Motor neuron (in vitro differentiated cells): ENCODE results near the gene SEC14L1. TPM values are rescaled to one million over a fixed set of nuclear protein-coding genes. Genes with fewer than 3 reads are reported as not detected.
"Not testable (repeated sequence)": the region's sequence is repeated elsewhere in the genome, so short reads cannot be mapped to it uniquely, and the experiment has no call there.

Experiments used
- ATAC-seq, 8 experiments: fragments of 200-7000 bp; cut with Tn5 transposase; replicated peaks in 6 of 8; 2 replicates each; pipeline ENCODE4 v1.8.0; 2021; ENCODE audit warnings: mild to moderate bottlenecking in 8 of 8, moderate library complexity in 8 of 8
- H3K27ac ChIP-seq, 2 donors: fragments of 250-450 bp; sonication (Bioruptor Pico); 2 replicates each; pipeline ENCODE4 v1.9.0; 2021; ENCODE audit warnings: antibody characterized with exemption in 2 of 2, mild to moderate bottlenecking in 2 of 2, moderate library complexity in 1 of 2
- H3K4me1 ChIP-seq, 2 donors: fragments of 250-450 bp; sonication (Bioruptor Pico); replicated peaks in 1 of 2; 2 replicates each; pipeline ENCODE4 v1.6.1; 2021; ENCODE audit warnings: antibody characterized with exemption in 2 of 2, mild to moderate bottlenecking in 2 of 2, moderate library complexity in 1 of 2
- H3K4me3 ChIP-seq, 5 donors: fragments of 250-450 bp; sonication (Bioruptor Pico); 2 replicates each; pipeline ENCODE4 v1.9.0; 2021; ENCODE audit warnings: antibody characterized with exemption in 5 of 5, mild to moderate bottlenecking in 5 of 5, moderate library complexity in 4 of 5
- WGBS, 10 experiments: fragments of 450-650 bp; shearing (Covaris generic); methylation state at CpG; one replicate each; pipeline ENCODE4 v1.0.0; 2022; 5-methylcytosine and 5-hydroxymethylcytosine counted together
- in situ Hi-C, 9 experiments: fragments of 400-800 bp; cut with MboI; loops; one replicate each; pipeline ENCODE4 v1.15.0; 2021; ENCODE audit warnings: low sequenced_read_pairs in 9 of 9, low pct_unique_long_range_greater_than_20kb in 2 of 9; ENCODE audit not compliant: unreplicated experiment in 9 of 9
- total RNA-seq, 8 experiments: library from RNA; unstranded; fragments of 300-600 nt; gene quantifications; 2 replicates each; pipeline versions ENCODE4 v1.2.3 to v1.2.4, GENCODE V29; 2022

SEC14L1 gene
- total RNA-seq, 8 experiments from 2014 or later: 21.1 to 39.3 (median 32.4) TPM

- in situ Hi-C loops: no loop called here
- Histone ChIP-seq H3K27ac (no peak overlapping the region), H3K4me1 (peaks cover 9 to 11% of the 10 kb centered on the region in 2 donors), H3K4me3 (no peak overlapping the region)
- WGBS, 10 experiments: 50 to 100% (median 79%) methylated on average over 1 to 3 of the region's 3 CpGs; no CpG with 5 or more reads in 6 of the 10 experiments
- no peak for ATAC-seq
Observed at GRCh38 chr17:77137111-77137510, 3.7 kb upstream of the SEC14L1 start.

DNA sequence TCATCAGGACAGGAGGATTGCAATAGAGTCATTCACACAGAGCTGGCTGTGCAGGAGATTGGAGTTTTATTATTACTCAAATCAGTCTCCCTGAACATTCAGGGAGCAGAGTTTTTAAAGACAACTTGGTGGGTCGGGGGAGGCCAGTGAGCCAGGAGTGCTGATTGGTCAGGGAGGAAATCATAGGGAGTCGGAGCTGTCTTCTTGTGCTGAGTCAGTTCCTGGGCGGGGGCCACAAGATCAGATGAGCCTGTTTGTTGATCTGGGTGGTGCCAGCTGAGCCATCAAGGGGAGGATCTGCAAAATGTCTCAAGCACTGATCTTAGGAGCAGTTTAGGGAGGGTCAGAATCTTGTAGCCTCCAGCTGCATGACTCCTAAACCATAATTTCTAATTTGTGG, 2.9 kb upstream of the SEC14L1 start:
- in situ Hi-C loops, H3K4me3 ChIP-seq, H3K27ac ChIP-seq, ATAC-seq: not testable (repeated sequence)
- 0 to 90% (median 20%) methylated on average over 1 to 3 of the region's 3 CpGs; no CpG with 5 or more reads in 6 of the 10 experiments for WGBS, 10 experiments
- peaks cover 9 to 11% of the 10 kb centered on the region in 2 donors for H3K4me1 ChIP-seq

- in situ Hi-C loops: no loop called here
- WGBS, 10 experiments: 0 to 15% (median 2%) methylated on average over 1 to 8 of the region's 67 CpGs; no CpG with 5 or more reads in 6 of the 10 experiments
- peak overlapping the region; percentile 55 to 61 for H3K27ac ChIP-seq
- peaks cover 9 to 12% of the 10 kb centered on the region in 2 donors for H3K4me1 ChIP-seq
- H3K4me3 ChIP-seq: peak overlapping the region; percentile 27 to 95 (median 83)
- peak; percentile 88 to 94 (median 92) for ATAC-seq
Observed at GRCh38 chr17:77140166-77140877, 447 bp upstream of the SEC14L1 start.

GRCh38 chr17:77141846-77142449, 1.2 kb downstream of the SEC14L1 start:
- Histone ChIP-seq H3K4me3 (peak overlapping the region; percentile 71 to 95 (median 87)), H3K4me1 (peaks cover 9 to 19% of the 10 kb centered on the region in 2 donors), H3K27ac (no peak overlapping the region)
- no peak for ATAC-seq
- 53 to 87% (median 69%) methylated on average over 2 to 8 of the region's 9 CpGs; no CpG with 5 or more reads in 2 of the 10 experiments for WGBS, 10 experiments
- in situ Hi-C loops: no loop called here

- Histone ChIP-seq H3K4me3 (no peak overlapping the region), H3K27ac (no peak overlapping the region), H3K4me1 (peaks cover 9 to 20% of the 10 kb centered on the region in 2 donors)
- WGBS, 10 experiments: 80 to 100% (median 94%) methylated on average over 2 to 7 of the region's 8 CpGs; no CpG with 5 or more reads in 1 of the 10 experiments
- ATAC-seq: no peak
- in situ Hi-C loops: no loop called here
Observed at GRCh38 chr17:77142689-77143088, 1.9 kb downstream of the SEC14L1 start.

DNA sequence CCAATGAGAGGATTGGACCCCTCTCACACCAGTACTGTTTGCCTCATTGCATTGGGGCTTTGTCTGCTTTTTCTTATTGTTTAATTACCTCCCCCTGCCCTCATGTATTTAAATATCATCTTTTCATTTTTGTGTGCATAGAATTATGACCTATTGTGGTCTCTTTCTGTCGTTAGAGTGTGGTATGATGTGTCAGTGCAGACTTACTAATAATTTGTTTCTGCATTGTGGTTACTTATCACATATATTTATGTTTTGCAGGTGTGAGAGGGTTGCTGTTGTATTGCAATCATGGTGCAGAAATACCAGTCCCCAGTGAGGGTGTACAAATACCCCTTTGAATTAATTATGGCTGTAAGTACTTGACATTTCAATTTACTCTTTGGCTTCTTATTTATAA, 2.5 kb downstream of the SEC14L1 start:
- no peak overlapping the region for H3K27ac ChIP-seq
- H3K4me3 ChIP-seq: no peak overlapping the region
- in situ Hi-C loops: no loop called here
- WGBS, 10 experiments: 20 to 100% (median 60%) methylated on average over 1 of the region's 1 CpG; no CpG with 5 or more reads in 3 of the 10 experiments
- ATAC-seq: no peak
- peaks cover 9 to 26% of the 10 kb centered on the region in 2 donors for H3K4me1 ChIP-seq

DNA sequence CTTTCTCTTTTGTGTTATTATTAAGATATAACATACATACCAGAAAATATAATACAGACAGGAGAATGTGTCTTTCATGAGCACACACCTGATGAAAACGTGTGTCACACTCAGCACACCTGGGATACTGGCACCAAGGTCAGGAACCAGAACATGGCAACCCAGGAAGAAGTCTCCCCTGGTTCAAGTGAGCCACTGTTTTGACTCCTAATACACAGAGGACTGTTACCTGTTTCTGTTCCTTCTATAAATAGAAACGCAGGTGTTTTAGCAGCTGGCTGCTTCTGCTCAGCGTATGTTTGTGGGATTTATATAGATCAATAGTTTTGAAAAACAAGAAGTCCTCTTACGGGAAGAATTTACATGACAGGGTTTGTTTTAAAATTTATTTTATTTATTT, 3.5 kb downstream of the SEC14L1 start:
- H3K4me1 ChIP-seq: peaks cover 16 to 35% of the 10 kb centered on the region in 2 donors
- 90 to 100% (median 100%) methylated on average over 2 to 4 of the region's 4 CpGs; no CpG with 5 or more reads in 4 of the 10 experiments for WGBS, 10 experiments
- in situ Hi-C loops: no loop called here

DNA sequence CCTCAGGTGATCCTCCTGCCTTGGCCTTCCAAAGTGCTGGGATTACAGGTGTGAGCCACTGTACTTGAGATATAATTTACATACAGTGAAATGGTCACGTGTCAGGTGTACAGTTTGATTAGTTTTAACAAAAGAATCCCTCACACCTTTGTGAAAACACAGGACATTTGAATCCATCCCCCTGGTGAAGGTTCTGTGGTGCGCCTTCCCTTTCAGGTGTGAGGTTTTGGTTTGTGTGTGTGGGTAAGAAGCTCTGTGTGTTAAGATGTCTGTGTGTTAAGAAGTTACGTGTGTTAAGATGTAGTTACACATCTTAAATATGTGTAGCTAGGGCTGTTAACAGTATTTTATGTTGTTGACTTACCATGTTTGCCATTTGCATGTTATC, 4.4 kb downstream of the SEC14L1 start:
- in situ Hi-C loops: no loop called here
- Histone ChIP-seq H3K4me3 (no peak overlapping the region), H3K4me1 (peaks cover 11 to 30% of the 10 kb centered on the region in 2 donors), H3K27ac (no peak overlapping the region)
- no peak for ATAC-seq
- 86 to 100% (median 96%) methylated on average over 1 to 3 of the region's 3 CpGs; no CpG with 5 or more reads in 4 of the 10 experiments for WGBS, 10 experiments

More for the DNA sequence above, 3.5 kb downstream of the SEC14L1 start:
- Histone ChIP-seq H3K4me3 (no peak overlapping the region), H3K27ac (no peak overlapping the region)
- no peak for ATAC-seq

- in situ Hi-C loops: no loop called here
- Histone ChIP-seq H3K4me1 (peaks cover 11 to 30% of the 10 kb centered on the region in 2 donors), H3K27ac (no peak overlapping the region), H3K4me3 (no peak overlapping the region)
- ATAC-seq: peak in 4 of 8 experiments; percentile 49 to 63 (median 56)
- WGBS, 10 experiments: 10 to 72% (median 55%) methylated on average over 2 to 6 of the region's 8 CpGs; no CpG with 5 or more reads in 3 of the 10 experiments
Observed at GRCh38 chr17:77145612-77146245, 5.0 kb downstream of the SEC14L1 start.

DNA sequence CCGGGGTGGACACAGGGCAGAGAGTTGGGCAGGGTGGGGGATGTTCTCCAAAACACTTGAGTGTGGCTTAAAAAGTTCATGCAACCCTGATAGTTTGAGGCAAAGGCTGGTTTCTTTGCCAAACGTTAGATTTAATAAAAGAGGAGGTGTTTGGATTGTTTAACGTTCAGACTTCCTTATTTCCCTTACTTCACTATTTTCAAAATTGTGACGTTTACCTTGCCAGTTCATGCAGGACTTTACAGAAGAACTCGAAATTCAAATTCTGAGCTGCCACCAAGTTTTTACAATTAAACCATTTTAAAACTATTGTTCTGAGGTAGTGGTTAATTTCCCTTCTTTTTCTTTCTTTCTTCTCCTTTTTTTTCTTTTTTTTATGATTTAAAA, 5.5 kb downstream of the SEC14L1 start:
- no peak for ATAC-seq
- H3K4me1 ChIP-seq: peaks cover 11 to 34% of the 10 kb centered on the region in 2 donors
- WGBS, 10 experiments: 24 to 100% (median 71%) methylated on average over 1 to 5 of the region's 5 CpGs
- H3K27ac ChIP-seq: no peak overlapping the region
- in situ Hi-C loops: no loop called here
- no peak overlapping the region for H3K4me3 ChIP-seq

- in situ Hi-C loops: no loop called here
- ATAC-seq: no peak
- H3K4me1 ChIP-seq: peaks cover 9 to 30% of the 10 kb centered on the region in 2 donors
- H3K4me3 ChIP-seq: no peak overlapping the region
- 65 to 100% (median 90%) methylated on average over 1 to 15 of the region's 17 CpGs for WGBS, 10 experiments
- H3K27ac ChIP-seq: no peak overlapping the region
Observed at GRCh38 chr17:77146882-77147281, 6.1 kb downstream of the SEC14L1 start.

GRCh38 chr17:77147357-77147801, 6.6 kb downstream of the SEC14L1 start:
- in situ Hi-C loops: no loop called here
- WGBS, 10 experiments: 53 to 100% (median 78%) methylated on average over 1 to 5 of the region's 8 CpGs; no CpG with 5 or more reads in 1 of the 10 experiments
- Histone ChIP-seq H3K27ac (no peak overlapping the region), H3K4me1 (peaks cover 6 to 28% of the 10 kb centered on the region in 2 donors), H3K4me3 (no peak overlapping the region)
- no peak for ATAC-seq
